ENCODE measurements around the gene ERI3. TPM values are rescaled to one million over a fixed set of nuclear protein-coding genes. Genes with fewer than 3 reads are reported as not detected.

Gene ERI3
- total and polyA plus RNA-seq, 9 of the 15 experiments (the other 6 are each of a cell fraction or from before 2014, with no cell fraction given), result 47.8 to 93.4 (median 67.2) TPM

GRCh38 chr1:44290250-44291094 is 64.6 kb downstream of the ERI3 start (continued):
- TF ChIP-seq ZNF592 (IDR thresholded peaks at IDR 0.05) (peak; percentile 90), ZFPM2 (CRISPR knock-in tag; IDR thresholded peaks at IDR 0.05) (no peak), ARHGAP35 (IDR thresholded peaks at IDR 0.05; ENCODE audit: partially characterized antibody) (no peak), ZBTB17 (CRISPR knock-in tag; IDR thresholded peaks at IDR 0.05) (peak; percentile 68; the same call in 1 of the 2 replicates), HCFC1 (IDR thresholded peaks at IDR 0.05; ENCODE audit: low read depth, low read length) (no peak), TCF7L2 (IDR thresholded peaks at IDR 0.05; ENCODE audit: low read depth, low read length) (0 out of 2 replicates have a peak, but pooled peaks have one; percentile 17), CBFA2T2 (conservative IDR thresholded peaks at IDR 0.05) (peak; percentile 90), NR1H2 (CRISPR knock-in tag; IDR thresholded peaks at IDR 0.05) (0 out of 2 replicates have a peak, but pooled peaks have one; percentile 44), MTA3 (IDR thresholded peaks at IDR 0.05; ENCODE audit: borderline replicate concordance) (peak; percentile 85), SNIP1 (IDR thresholded peaks at IDR 0.05; ENCODE audit: low read depth) (no peak), PCBP2 (IDR thresholded peaks at IDR 0.05; ENCODE audit: low read depth, low read length, poor library complexity, severe bottlenecking) (no peak), ETV6 (IDR thresholded peaks at IDR 0.05; ENCODE audit: borderline replicate concordance in 1 of 2, low read depth in 2 of 2, low read length in 1 of 2) (no peak), ETV6 (CRISPR knock-in tag; IDR thresholded peaks at IDR 0.05; ENCODE audit: borderline replicate concordance) (0 out of 2 replicates have a peak, but pooled peaks have one; percentile 56), ZNF668 (CRISPR knock-in tag; IDR thresholded peaks at IDR 0.05) (0 out of 2 replicates have a peak, but pooled peaks have one; percentile 34)
